ENCODE data around the gene IL1RAPL1.

DNA sequence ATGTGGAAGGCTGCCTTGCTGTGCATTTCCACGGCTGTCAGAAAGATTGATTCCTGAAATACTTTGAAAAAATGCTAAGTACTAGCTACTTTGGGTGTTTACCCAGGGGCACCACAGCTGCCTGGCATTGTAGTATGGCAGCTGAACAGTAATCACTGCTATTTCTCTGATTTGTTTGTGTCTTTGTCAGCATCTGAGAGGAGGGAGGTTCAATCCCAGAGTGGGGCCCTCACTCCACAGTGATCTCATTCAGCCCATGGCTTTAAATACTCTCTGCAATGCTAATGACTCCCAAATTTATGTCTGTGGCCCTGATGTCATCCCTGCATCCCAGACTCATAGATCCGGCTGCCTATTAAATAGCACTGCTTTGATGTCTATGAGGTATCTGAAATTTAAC, 1052.9 kb downstream of the IL1RAPL1 start:
- TF ChIP-seq, protein P1, sequence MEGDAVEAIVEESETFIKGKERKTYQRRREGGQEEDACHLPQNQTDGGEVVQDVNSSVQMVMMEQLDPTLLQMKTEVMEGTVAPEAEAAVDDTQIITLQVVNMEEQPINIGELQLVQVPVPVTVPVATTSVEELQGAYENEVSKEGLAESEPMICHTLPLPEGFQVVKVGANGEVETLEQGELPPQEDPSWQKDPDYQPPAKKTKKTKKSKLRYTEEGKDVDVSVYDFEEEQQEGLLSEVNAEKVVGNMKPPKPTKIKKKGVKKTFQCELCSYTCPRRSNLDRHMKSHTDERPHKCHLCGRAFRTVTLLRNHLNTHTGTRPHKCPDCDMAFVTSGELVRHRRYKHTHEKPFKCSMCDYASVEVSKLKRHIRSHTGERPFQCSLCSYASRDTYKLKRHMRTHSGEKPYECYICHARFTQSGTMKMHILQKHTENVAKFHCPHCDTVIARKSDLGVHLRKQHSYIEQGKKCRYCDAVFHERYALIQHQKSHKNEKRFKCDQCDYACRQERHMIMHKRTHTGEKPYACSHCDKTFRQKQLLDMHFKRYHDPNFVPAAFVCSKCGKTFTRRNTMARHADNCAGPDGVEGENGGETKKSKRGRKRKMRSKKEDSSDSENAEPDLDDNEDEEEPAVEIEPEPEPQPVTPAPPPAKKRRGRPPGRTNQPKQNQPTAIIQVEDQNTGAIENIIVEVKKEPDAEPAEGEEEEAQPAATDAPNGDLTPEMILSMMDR (IDR thresholded peaks at IDR 0.05; ENCODE audit: insufficient read depth, low read depth, low read length), result no peak
- TF ChIP-seq EZH2 (IDR thresholded peaks at IDR 0.05; ENCODE audit: insufficient read depth, low read length), result no peak
